ENCODE results near the gene ADK. TPM values are rescaled to one million over a fixed set of nuclear protein-coding genes. Genes with fewer than 3 reads are reported as not detected.

ADK gene
- total RNA-seq, 1 donor from 2014 or later = 47.0 TPM

DNA sequence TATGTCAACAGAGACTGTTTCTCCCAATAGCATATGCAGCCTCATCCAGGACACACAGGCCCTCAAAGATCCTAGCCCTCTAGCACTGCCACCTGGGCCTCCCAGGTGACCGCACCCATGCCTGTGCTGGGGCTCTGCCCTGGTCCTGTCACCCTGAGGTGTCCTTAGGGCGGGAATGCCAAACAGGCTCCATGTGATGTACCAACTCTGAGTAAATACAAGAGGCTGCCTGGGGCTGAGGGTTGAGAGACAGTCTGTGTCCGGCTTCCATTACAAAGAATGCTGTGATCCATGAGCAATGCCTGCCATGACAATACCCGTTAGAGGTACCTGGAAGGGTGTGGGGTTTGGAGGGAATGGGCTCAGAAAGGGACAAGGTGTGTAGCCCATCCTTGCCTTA is 592.4 kb downstream of the ADK start:
- Mint-ChIP-seq H3K27me3 (ENCODE audit: unreplicated experiment) (no peaks in the 10 kb centered on the region), H3K9me3 (ENCODE audit: unreplicated experiment) (no peaks in the 10 kb centered on the region), H3K4me3 (ENCODE audit: unreplicated experiment) (no peak overlapping the region), H3K4me1 (ENCODE audit: unreplicated experiment) (peaks cover 5% of the 10 kb centered on the region), H3K36me3 (ENCODE audit: unreplicated experiment) (no peaks in the 10 kb centered on the region), H3K27ac (ENCODE audit: unreplicated experiment) (no peak overlapping the region)
- DNase-seq (ENCODE audit: extremely low spot score, unreplicated experiment) = no peak
- TF ChIP-seq, protein P1, sequence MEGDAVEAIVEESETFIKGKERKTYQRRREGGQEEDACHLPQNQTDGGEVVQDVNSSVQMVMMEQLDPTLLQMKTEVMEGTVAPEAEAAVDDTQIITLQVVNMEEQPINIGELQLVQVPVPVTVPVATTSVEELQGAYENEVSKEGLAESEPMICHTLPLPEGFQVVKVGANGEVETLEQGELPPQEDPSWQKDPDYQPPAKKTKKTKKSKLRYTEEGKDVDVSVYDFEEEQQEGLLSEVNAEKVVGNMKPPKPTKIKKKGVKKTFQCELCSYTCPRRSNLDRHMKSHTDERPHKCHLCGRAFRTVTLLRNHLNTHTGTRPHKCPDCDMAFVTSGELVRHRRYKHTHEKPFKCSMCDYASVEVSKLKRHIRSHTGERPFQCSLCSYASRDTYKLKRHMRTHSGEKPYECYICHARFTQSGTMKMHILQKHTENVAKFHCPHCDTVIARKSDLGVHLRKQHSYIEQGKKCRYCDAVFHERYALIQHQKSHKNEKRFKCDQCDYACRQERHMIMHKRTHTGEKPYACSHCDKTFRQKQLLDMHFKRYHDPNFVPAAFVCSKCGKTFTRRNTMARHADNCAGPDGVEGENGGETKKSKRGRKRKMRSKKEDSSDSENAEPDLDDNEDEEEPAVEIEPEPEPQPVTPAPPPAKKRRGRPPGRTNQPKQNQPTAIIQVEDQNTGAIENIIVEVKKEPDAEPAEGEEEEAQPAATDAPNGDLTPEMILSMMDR (IDR thresholded peaks at IDR 0.05) = no peak

- no peak for DNase-seq (ENCODE audit: extremely low spot score, unreplicated experiment)
Observed at GRCh38 chr10:74745449-74745848, 594.4 kb downstream of the ADK start.

DNA sequence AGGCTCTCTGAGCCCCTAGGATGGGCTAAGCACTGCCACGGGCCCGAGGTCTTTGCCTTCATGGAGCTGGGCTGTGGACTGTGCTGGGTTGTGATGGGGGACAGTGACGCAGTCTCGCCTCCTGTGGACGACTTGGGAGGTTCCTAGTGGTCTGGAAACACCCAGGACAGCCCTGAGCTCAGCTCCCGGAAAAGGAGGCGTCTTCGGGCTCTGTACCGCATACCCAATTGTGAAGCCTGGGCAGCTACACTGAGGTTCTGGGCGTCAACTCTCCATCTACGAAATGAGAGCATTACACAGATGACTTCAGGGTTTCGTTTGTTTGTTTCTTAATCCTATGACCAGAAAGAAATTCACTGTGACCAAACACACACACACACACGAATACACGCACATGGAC is 595.8 kb downstream of the ADK start:
- H3K9me3 Mint-ChIP-seq (ENCODE audit: unreplicated experiment) = no peaks in the 10 kb centered on the region
- H3K27ac Mint-ChIP-seq (ENCODE audit: unreplicated experiment) = no peak overlapping the region

More at GRCh38 chr10:74745449-74745848, 594.4 kb downstream of the ADK start:
- H3K4me3 Mint-ChIP-seq (ENCODE audit: unreplicated experiment) = no peak overlapping the region
- no peaks in the 10 kb centered on the region for H3K27me3 Mint-ChIP-seq (ENCODE audit: unreplicated experiment)
- H3K9me3 Mint-ChIP-seq (ENCODE audit: unreplicated experiment) = no peaks in the 10 kb centered on the region
- peaks cover 5% of the 10 kb centered on the region for H3K4me1 Mint-ChIP-seq (ENCODE audit: unreplicated experiment)
- TF ChIP-seq, protein P1 (IDR thresholded peaks at IDR 0.05) = no peak
- H3K36me3 Mint-ChIP-seq (ENCODE audit: unreplicated experiment) = no peaks in the 10 kb centered on the region
- no peak overlapping the region for H3K27ac Mint-ChIP-seq (ENCODE audit: unreplicated experiment)

GRCh38 chr10:74748468-74749031 is 597.5 kb downstream of the ADK start:
- Mint-ChIP-seq H3K27me3 (ENCODE audit: unreplicated experiment) (no peaks in the 10 kb centered on the region), H3K36me3 (ENCODE audit: unreplicated experiment) (no peaks in the 10 kb centered on the region), H3K27ac (ENCODE audit: unreplicated experiment) (no peak overlapping the region), H3K4me3 (ENCODE audit: unreplicated experiment) (no peak overlapping the region), H3K4me1 (ENCODE audit: unreplicated experiment) (no peaks in the 10 kb centered on the region), H3K9me3 (ENCODE audit: unreplicated experiment) (no peaks in the 10 kb centered on the region)
- TF ChIP-seq, protein P1 (IDR thresholded peaks at IDR 0.05) = no peak
- no peak for DNase-seq (ENCODE audit: extremely low spot score, unreplicated experiment)

More for the DNA sequence above, 595.8 kb downstream of the ADK start:
- Mint-ChIP-seq H3K27me3 (ENCODE audit: unreplicated experiment) (no peaks in the 10 kb centered on the region), H3K36me3 (ENCODE audit: unreplicated experiment) (no peaks in the 10 kb centered on the region), H3K4me3 (ENCODE audit: unreplicated experiment) (no peak overlapping the region), H3K4me1 (ENCODE audit: unreplicated experiment) (peaks cover 5% of the 10 kb centered on the region)
- TF ChIP-seq, protein P1 (IDR thresholded peaks at IDR 0.05) = no peak
- DNase-seq (ENCODE audit: extremely low spot score, unreplicated experiment) = no peak

DNA sequence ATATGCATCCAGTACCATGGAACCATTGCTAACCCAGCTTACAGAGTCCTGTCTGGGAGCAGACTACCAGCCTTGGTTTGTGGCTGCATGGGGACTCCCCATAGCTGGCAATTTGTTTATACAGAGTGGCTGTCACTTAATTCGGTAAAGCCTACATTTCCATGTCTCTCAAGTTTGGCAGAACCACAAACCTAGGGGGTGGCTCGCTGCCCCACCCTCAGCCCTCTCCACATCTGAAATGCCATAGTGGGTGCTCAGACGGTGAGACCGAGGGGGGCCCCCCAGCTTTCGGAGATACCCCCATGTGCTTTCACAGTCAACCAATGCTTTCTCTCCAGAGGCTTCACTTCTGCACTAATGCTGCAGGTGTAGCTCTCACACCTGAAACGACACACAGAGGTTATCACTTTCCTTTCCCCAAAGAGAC is 599.8 kb downstream of the ADK start:
- no peaks in the 10 kb centered on the region for H3K36me3 Mint-ChIP-seq (ENCODE audit: unreplicated experiment)
- H3K4me3 Mint-ChIP-seq (ENCODE audit: unreplicated experiment) = no peak overlapping the region

More for the DNA sequence above, 599.8 kb downstream of the ADK start:
- no peak overlapping the region for H3K27ac Mint-ChIP-seq (ENCODE audit: unreplicated experiment)
- no peaks in the 10 kb centered on the region for H3K9me3 Mint-ChIP-seq (ENCODE audit: unreplicated experiment)
- no peaks in the 10 kb centered on the region for H3K4me1 Mint-ChIP-seq (ENCODE audit: unreplicated experiment)
- TF ChIP-seq, protein P1 (IDR thresholded peaks at IDR 0.05) = no peak
- DNase-seq (ENCODE audit: extremely low spot score, unreplicated experiment) = no peak
- no peaks in the 10 kb centered on the region for H3K27me3 Mint-ChIP-seq (ENCODE audit: unreplicated experiment)
